Measurements from ENCODE around the gene SFT2D1.
"Not testable (repeated sequence)": the region's sequence is repeated elsewhere in the genome, so short reads cannot be mapped to it uniquely, and the experiment has no call there.

The SFT2D1 gene

DNA sequence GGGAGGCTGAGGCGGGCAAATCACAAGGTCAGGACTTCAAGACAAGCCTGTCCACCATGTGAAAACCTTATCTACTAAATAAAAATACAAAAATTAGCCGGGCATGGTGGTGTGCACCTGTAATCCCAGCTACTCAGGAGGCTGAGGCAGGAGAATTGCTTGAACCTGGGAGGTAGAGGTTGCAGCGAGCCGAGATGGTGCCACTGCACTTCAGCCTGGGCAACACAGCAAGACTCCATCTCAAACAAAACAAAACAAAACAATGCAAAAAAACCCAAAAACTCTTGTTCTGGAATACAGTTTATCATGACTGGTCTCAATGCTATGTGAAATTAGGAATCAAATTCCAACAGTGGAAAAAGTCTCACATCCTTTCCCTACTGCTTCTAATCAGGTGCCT lies 20.1 kb upstream of the SFT2D1 start:
- not testable (repeated sequence) for DNase-seq

- DNase-seq, result no peak
Measured at GRCh38 chr6:166361077-166361429, 18.7 kb upstream of the SFT2D1 start.

- no peak for DNase-seq
Measured at GRCh38 chr6:166360243-166361076, 18.1 kb upstream of the SFT2D1 start.

DNA sequence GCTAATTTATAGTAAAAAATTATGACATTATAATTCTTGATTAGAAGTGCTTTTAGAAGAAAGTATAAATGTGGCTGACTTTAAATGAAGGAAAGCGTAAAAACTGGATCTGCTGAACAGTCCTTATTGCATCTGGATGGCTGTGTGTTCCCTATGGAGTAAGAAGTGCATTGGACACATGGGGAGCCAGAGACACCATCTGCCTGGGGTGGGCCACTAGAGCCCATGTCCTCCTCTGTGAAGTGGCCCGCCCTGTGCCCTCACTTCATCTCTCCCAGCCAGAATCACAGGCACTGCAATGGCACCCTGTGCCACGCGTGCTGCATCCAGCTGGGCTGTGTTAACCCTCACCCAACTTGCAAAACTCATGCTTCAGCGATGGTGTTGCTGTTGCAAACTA lies 13.2 kb upstream of the SFT2D1 start:
- DNase-seq, result no peak

- no peak for DNase-seq
Measured at GRCh38 chr6:166354965-166355364, 12.6 kb upstream of the SFT2D1 start.

GRCh38 chr6:166354143-166354542 lies 11.8 kb upstream of the SFT2D1 start:
- no peak for DNase-seq

- no peak for DNase-seq
Measured at GRCh38 chr6:166353507-166353906, 11.2 kb upstream of the SFT2D1 start.

- DNase-seq, result no peak
Measured at GRCh38 chr6:166352923-166353322, 10.6 kb upstream of the SFT2D1 start.

DNA sequence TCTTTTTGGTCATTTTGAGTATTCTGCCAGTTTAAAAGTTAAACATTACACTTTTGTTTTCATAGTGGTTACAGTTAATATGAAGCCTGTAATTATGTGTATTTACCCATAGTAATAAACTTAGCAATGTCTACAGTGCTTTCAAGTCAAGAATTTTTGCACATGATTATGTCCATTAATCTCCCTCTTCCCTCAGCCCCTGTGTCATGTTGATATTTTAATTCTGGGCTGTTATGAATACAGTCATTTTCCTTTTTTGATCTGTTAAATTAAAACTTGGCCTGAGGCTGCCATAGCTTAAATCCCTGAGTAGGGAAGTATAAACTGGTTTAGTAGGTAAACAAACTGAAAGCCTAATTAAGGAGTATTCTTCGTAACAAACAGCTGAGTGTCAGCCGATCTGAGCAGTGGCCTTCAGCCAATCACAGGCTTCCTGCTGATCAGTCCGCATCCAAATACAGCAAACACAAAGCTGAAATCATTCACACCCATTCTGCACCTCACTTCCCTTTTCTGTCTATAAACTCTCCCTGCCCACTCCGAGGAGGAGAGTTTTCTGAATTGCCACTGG lies 9.5 kb upstream of the SFT2D1 start:
- no peak for DNase-seq

- no peak for DNase-seq
Measured at GRCh38 chr6:166348305-166348949, 6.1 kb upstream of the SFT2D1 start.

GRCh38 chr6:166346965-166347364 lies 4.6 kb upstream of the SFT2D1 start:
- DNase-seq, result no peak

GRCh38 chr6:166346449-166346848 lies 4.1 kb upstream of the SFT2D1 start:
- no peak for DNase-seq

GRCh38 chr6:166345672-166346071 lies 3.3 kb upstream of the SFT2D1 start:
- not testable (repeated sequence) for DNase-seq

DNA sequence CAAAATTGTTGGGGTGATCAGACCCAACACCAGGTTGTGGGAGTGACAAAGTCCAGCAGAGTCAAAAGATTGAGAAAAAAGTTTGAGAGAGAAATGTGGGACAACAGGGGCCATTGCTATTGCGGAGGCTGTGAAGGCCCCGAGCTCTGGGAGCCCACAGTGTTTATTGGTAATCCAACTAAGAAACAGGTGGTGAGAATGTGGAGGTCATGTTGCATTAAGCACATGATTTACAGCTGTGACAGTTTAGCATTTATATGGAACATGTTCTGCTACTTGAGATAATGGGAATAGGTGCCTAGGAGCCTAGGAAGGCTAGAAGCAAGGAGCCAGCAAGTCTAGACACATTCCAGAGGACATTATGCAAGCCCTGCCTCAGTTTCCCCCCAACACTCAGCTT lies 2.6 kb upstream of the SFT2D1 start:
- not testable (repeated sequence) for DNase-seq

DNA sequence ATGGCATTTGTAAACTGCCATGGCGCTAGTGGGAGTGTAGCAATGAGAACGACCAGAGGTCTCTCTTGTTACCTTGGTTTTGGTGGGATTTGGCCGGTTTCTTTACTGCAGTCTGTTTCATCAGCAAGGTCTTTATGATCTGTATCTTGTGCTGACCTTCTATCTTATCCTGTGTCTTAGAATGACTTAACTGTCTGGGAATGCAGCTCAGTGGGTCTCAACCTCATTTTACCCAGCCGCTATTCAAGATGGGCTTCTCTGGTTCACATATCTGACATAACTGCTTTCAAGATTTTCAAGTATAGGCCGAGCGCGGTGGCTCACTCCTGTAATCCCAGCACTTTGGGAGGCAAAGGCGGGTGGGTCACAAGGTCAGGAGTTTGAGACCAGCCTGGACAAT lies 1.9 kb upstream of the SFT2D1 start:
- no peak for DNase-seq

DNA sequence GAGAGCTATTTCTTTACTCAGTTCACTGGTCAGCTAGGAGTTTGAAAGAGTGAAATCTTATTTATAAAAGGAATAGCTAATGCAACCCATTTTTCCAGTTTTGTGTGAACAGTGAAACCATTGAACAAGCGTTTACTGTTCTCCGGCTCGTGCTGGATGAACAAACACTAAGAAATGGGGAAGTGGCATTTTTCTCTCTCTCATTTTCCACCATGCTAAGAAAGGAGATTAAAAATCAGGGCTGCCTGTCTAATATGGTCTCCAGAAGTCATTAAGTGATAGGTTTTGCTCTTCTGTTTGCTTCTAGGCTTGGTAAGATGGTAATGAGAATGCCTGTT lies 774 bp upstream of the SFT2D1 start:
- DNase-seq, result no peak

GRCh38 chr6:166341977-166342348 lies 382 bp downstream of the SFT2D1 start:
- no peak for DNase-seq

- DNase-seq, result no peak
Measured at GRCh38 chr6:166341464-166341863, 881 bp downstream of the SFT2D1 start.

DNA sequence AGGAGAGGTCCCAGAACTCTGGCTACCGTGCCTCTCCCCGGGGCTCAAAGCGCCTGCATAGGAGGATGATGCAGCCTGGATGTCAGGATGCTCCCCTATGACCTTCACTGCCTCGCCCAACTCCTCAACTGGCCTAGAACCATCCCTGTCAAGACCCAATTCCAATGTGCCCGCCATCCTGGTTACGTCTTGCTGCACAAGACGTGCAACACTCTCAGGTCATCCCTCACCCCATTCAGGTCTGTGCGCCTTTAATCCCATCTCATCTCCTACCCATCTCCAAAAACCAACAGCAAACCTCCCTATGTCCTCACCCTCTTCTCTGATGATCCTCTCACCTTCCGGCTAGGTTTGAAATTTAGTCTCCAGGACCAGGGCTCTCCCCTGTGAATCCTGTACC lies 3.5 kb downstream of the SFT2D1 start:
- DNase-seq, result no peak

DNA sequence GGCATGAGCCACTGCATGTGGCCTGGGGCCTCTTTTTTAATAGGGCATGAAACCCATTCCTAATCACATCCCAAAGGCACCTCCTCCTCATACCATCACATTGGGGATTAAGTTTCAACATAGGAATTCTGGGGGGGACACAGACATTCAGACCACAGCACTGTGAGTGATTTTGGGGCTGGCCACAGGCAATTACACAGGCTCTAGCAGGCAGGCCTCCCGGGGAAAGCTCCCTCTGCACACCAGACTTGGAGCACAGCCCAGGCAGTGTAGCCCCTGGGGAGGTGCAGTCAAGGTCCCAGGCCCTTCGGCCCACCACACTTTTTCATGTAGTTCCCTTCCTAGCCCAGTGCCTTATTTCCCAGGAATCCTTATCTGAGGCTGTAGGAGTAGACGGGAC lies 5.5 kb downstream of the SFT2D1 start:
- DNase-seq, result no peak

DNA sequence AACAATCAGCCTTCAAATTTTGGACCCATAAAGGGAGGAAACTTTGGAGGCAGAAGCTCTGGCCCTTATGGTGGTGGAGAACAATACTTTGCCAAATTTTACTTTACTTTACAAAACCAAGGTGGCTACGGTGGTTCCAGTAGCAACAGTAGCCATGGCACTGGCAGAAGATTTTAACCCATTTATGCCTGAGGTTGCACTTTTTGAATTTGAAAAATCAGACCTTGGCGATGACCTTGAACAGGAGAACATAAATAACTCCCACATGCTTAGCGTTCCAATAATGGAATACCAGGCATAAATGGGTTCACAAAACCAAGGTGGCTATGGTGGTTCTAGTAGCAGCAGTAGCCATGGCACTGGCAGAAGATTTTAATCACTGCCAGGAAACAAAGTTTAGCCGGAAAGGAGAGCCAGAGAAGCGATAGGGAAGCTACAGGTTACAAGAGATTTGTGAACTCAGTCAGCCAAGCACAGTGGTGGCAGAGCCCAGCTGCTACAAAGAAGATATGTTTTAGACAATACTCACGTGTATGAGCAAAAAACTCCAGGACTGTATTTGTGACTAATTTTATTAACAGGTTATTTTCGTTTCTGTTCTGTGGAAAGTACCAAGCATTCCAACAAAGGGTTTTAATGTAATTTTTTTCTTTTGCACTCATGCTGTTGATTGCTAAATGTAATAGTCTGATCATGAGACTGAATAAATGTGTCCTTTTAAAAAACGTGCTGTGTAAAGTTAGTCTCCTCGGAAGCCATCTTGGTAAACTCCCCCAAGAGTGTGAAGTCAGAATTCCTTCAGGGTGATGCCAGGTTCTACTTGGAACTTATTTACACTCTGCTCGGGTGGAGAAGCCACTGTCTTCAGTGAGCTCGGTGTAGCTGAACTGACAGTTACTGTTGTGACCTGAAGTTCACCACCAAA lies 6.7 kb downstream of the SFT2D1 start:
- no peak for DNase-seq

GRCh38 chr6:166334878-166335277 lies 7.5 kb downstream of the SFT2D1 start:
- no peak for DNase-seq

All from activated gamma-delta T cell treated with Interleukin-2 at 50 U/mL for 16 hours (primary cell).